ENCODE data around the gene ARMH3.

DNA sequence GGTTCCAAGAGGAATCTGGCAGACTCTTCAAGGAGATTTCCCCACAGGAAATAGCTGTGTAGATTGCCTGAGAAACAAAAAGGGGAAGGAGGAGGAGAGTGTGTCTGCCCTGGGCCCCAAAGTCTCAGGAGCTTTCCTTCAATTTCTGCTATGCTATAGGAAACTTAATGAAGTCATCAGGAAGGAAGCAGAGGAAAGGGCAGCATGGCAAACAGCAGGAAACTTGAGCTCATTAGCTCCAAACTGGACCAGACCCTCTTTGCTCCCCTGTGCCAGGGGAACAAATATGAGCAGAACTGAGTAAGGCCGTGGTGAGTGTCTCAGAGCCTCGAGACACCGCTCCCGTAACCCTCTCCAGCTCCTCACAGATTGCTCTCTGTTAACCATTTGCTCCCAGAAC lies 207.6 kb downstream of the ARMH3 start:
- TF ChIP-seq CTCF (IDR thresholded peaks at IDR 0.05): no peak
- no peak for TF ChIP-seq POLR2AphosphoS5 (IDR thresholded peaks at IDR 0.05; ENCODE audit: low read depth, low read length)
- no peak for TF ChIP-seq REST (IDR thresholded peaks at IDR 0.05; ENCODE audit: insufficient read depth in 1 of 2, low read depth in 2 of 2, low read length in 1 of 2)

Measured in Panc1 (cell line).